ENCODE measurements around the gene FAM180B.

The FAM180B gene

GRCh38 chr11:47589118-47589517 lies 2.6 kb downstream of the FAM180B start:
- TF ChIP-seq ZFP3 (CRISPR knock-in tag; IDR thresholded peaks at IDR 0.05), result no peak
- no peak for TF ChIP-seq CSRNP3 (CRISPR knock-in tag; IDR thresholded peaks at IDR 0.05)
- no peak for TF ChIP-seq ARNTL (CRISPR knock-in tag; IDR thresholded peaks at IDR 0.05; ENCODE audit: borderline replicate concordance, low read depth)
- TF ChIP-seq GLIS3 (CRISPR knock-in tag; IDR thresholded peaks at IDR 0.05), result no peak
- no peak for TF ChIP-seq OSR1 (CRISPR knock-in tag; IDR thresholded peaks at IDR 0.05)
- no peak for TF ChIP-seq ZNF70 (CRISPR knock-in tag; IDR thresholded peaks at IDR 0.05)
- no peak for TF ChIP-seq SNAI2 (CRISPR knock-in tag; IDR thresholded peaks at IDR 0.05)
- TF ChIP-seq PPARA (CRISPR knock-in tag; IDR thresholded peaks at IDR 0.05; ENCODE audit: borderline replicate concordance), result no peak
- TF ChIP-seq ZC3H10 (CRISPR knock-in tag; IDR thresholded peaks at IDR 0.05), result no peak
- TF ChIP-seq ZFP30 (CRISPR knock-in tag; IDR thresholded peaks at IDR 0.05), result no peak
- TF ChIP-seq TOX (CRISPR knock-in tag; IDR thresholded peaks at IDR 0.05; ENCODE audit: borderline replicate concordance), result no peak
- no peak for TF ChIP-seq CSDC2 (CRISPR knock-in tag; IDR thresholded peaks at IDR 0.05)
- no peak for TF ChIP-seq TSHZ2 (CRISPR knock-in tag; IDR thresholded peaks at IDR 0.05)
- TF ChIP-seq ZNF8 (CRISPR knock-in tag; IDR thresholded peaks at IDR 0.05), result no peak
- no peak for TF ChIP-seq ZNF565 (CRISPR knock-in tag; conservative IDR thresholded peaks at IDR 0.05; ENCODE audit: low read depth)
- no peak for TF ChIP-seq TCF4 (CRISPR knock-in tag; IDR thresholded peaks at IDR 0.05; ENCODE audit: borderline replicate concordance)
- TF ChIP-seq PATZ1 (CRISPR knock-in tag; IDR thresholded peaks at IDR 0.05; ENCODE audit: borderline replicate concordance), result no peak
- ATAC-seq, result no peak

- ATAC-seq, result no peak
Observed at GRCh38 chr11:47589584-47589976, 3.1 kb downstream of the FAM180B start.

More at GRCh38 chr11:47589584-47589976, 3.1 kb downstream of the FAM180B start:
- TF ChIP-seq ZNF8 (CRISPR knock-in tag; IDR thresholded peaks at IDR 0.05) (no peak), PATZ1 (CRISPR knock-in tag; IDR thresholded peaks at IDR 0.05; ENCODE audit: borderline replicate concordance) (no peak), ESRRG (CRISPR knock-in tag; IDR thresholded peaks at IDR 0.05) (no peak), ZFP3 (CRISPR knock-in tag; IDR thresholded peaks at IDR 0.05) (no peak), SNAI2 (CRISPR knock-in tag; IDR thresholded peaks at IDR 0.05) (no peak), RARB (CRISPR knock-in tag; IDR thresholded peaks at IDR 0.05) (no peak), OSR1 (CRISPR knock-in tag; IDR thresholded peaks at IDR 0.05) (no peak), BACH2 (CRISPR knock-in tag; IDR thresholded peaks at IDR 0.05; ENCODE audit: borderline replicate concordance) (no peak), ZNF70 (CRISPR knock-in tag; IDR thresholded peaks at IDR 0.05) (no peak), CREB5 (CRISPR knock-in tag; IDR thresholded peaks at IDR 0.05; ENCODE audit: low read depth) (no peak), ZFP30 (CRISPR knock-in tag; IDR thresholded peaks at IDR 0.05) (no peak), CSRNP3 (CRISPR knock-in tag; IDR thresholded peaks at IDR 0.05) (no peak), ZNF565 (CRISPR knock-in tag; conservative IDR thresholded peaks at IDR 0.05; ENCODE audit: low read depth) (no peak), CSDC2 (CRISPR knock-in tag; IDR thresholded peaks at IDR 0.05) (no peak), ARNTL (CRISPR knock-in tag; IDR thresholded peaks at IDR 0.05; ENCODE audit: borderline replicate concordance, low read depth) (no peak)

Data from SK-N-SH treated with all-trans-retinoic acid at 6 μM for 48 hours (cell line).